GM03348 (cell line): Measurements from ENCODE around the gene ATP6V1G2.
A peak's percentile ranks its signal among the peaks of the same experiment; 100 is the strongest.
"Not testable (repeated sequence)": the region's sequence is repeated elsewhere in the genome, so short reads cannot be mapped to it uniquely, and the experiment has no call there.

Experiments used
- DNase-seq: peaks from one replicate; pipeline ENCODE4 v3.0.0; 2012; ENCODE audit warnings: low spot score

ATP6V1G2 gene

GRCh38 chr6:31575952-31576685, 29.7 kb upstream of the ATP6V1G2 start:
- DNase-seq = no peak

DNA sequence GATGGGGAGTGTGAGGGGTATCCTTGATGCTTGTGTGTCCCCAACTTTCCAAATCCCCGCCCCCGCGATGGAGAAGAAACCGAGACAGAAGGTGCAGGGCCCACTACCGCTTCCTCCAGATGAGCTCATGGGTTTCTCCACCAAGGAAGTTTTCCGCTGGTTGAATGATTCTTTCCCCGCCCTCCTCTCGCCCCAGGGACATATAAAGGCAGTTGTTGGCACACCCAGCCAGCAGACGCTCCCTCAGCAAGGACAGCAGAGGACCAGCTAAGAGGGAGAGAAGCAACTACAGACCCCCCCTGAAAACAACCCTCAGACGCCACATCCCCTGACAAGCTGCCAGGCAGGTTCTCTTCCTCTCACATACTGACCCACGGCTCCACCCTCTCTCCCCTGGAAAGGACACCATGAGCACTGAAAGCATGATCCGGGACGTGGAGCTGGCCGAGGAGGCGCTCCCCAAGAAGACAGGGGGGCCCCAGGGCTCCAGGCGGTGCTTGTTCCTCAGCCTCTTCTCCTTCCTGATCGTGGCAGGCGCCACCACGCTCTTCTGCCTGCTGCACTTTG, 29.0 kb upstream of the ATP6V1G2 start, which contains the start of gene TNF:
Gene TNF, plus strand, starts transcription at position 231 of the 567 bp plus-strand sequence. Its CDS starts 177 bp downstream, at position 408.
- DNase-seq = no peak

DNA sequence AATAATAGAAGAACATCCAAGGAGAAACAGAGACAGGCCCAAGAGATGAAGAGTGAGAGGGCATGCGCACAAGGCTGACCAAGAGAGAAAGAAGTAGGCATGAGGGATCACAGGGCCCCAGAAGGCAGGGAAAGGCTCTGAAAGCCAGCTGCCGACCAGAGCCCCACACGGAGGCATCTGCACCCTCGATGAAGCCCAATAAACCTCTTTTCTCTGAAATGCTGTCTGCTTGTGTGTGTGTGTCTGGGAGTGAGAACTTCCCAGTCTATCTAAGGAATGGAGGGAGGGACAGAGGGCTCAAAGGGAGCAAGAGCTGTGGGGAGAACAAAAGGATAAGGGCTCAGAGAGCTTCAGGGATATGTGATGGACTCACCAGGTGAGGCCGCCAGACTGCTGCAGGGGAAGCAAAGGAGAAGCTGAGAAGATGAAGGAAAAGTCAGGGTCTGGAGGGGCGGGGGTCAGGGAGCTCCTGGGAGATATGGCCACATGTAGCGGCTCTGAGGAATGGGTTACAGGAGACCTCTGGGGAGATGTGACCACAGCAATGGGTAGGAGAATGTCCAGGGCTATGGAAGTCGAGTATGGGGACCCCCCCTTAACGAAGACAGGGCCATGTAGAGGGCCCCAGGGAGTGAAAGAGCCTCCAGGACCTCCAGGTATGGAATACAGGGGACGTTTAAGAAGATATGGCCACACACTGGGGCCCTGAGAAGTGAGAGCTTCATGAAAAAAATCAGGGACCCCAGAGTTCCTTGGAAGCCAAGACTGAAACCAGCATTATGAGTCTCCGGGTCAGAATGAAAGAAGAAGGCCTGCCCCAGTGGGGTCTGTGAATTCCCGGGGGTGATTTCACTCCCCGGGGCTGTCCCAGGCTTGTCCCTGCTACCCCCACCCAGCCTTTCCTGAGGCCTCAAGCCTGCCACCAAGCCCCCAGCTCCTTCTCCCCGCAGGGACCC, 28.0 kb upstream of the ATP6V1G2 start:
- DNase-seq = no peak

DNA sequence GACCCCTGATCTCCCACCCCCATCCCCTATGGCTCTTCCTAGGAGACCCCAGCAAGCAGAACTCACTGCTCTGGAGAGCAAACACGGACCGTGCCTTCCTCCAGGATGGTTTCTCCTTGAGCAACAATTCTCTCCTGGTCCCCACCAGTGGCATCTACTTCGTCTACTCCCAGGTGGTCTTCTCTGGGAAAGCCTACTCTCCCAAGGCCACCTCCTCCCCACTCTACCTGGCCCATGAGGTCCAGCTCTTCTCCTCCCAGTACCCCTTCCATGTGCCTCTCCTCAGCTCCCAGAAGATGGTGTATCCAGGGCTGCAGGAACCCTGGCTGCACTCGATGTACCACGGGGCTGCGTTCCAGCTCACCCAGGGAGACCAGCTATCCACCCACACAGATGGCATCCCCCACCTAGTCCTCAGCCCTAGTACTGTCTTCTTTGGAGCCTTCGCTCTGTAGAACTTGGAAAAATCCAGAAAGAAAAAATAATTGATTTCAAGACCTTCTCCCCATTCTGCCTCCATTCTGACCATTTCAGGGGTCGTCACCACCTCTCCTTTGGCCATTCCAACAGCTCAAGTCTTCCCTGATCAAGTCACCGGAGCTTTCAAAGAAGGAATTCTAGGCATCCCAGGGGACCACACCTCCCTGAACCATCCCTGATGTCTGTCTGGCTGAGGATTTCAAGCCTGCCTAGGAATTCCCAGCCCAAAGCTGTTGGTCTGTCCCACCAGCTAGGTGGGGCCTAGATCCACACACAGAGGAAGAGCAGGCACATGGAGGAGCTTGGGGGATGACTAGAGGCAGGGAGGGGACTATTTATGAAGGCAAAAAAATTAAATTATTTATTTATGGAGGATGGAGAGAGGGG, 27.1 kb upstream of the ATP6V1G2 start:
- DNase-seq = no peak

DNA sequence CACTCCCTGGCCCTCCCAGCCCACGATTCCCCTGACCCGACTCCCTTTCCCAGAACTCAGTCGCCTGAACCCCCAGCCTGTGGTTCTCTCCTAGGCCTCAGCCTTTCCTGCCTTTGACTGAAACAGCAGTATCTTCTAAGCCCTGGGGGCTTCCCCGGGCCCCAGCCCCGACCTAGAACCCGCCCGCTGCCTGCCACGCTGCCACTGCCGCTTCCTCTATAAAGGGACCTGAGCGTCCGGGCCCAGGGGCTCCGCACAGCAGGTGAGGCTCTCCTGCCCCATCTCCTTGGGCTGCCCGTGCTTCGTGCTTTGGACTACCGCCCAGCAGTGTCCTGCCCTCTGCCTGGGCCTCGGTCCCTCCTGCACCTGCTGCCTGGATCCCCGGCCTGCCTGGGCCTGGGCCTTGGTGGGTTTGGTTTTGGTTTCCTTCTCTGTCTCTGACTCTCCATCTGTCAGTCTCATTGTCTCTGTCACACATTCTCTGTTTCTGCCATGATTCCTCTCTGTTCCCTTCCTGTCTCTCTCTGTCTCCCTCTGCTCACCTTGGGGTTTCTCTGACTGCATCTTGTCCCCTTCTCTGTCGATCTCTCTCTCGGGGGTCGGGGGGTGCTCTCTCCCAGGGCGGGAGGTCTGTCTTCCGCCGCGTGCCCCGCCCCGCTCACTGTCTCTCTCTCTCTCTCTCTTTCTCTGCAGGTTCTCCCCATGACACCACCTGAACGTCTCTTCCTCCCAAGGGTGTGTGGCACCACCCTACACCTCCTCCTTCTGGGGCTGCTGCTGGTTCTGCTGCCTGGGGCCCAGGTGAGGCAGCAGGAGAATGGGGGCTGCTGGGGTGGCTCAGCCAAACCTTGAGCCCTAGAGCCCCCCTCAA, 25.9 kb upstream of the ATP6V1G2 start, which contains the start of gene LTA:
Gene LTA, plus strand, starts transcription at position 249 of the 871 bp plus-strand sequence. Its CDS starts 454 bp downstream, at position 703.
- DNase-seq = no peak

GRCh38 chr6:31569861-31570536, 23.6 kb upstream of the ATP6V1G2 start:
- DNase-seq = no peak

GRCh38 chr6:31568537-31568961, 22.1 kb upstream of the ATP6V1G2 start:
- DNase-seq = no peak

DNA sequence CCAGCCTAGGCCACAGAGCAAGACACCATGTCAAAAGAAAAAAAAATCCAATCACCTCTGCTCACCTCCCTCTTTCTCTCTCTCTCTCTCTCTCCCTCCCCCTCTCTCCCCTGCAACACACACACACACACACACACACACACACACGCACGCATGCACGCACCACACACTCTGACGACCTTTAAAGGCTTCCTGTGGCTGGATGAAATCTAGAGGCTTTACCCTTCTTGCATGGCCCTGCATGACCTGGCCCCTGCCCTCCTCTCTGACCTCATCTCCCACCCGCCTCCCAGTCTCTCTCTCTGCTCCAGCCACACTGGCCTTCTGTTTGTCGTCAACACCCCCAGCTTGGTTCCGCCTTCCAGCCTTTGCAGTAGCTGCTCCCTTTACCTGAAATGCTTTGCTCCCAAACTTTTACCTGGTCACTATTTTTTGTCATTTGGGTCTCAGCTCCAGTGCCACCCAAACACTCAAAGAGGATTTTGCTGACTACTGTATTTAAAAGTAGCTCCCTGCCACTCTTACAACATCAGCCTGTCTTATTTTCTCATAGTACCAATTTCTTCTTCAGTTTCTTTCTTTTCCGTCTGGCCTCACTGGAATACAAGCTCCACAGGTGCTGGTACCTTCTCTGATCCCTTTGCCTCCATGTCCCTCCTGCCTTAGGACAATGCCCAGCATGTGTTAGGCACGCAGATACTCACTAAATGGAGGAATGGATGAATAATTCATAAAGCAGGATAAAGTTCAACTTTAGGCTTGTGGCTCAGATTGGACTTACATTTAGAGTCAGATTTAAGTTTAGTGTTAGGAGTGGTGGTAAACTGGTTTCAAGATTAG, 21.3 kb upstream of the ATP6V1G2 start:
- DNase-seq = no peak

GRCh38 chr6:31560697-31561058, 14.3 kb upstream of the ATP6V1G2 start:
- DNase-seq = no peak

GRCh38 chr6:31559958-31560696, 13.7 kb upstream of the ATP6V1G2 start:
- DNase-seq = peak; percentile 70

DNA sequence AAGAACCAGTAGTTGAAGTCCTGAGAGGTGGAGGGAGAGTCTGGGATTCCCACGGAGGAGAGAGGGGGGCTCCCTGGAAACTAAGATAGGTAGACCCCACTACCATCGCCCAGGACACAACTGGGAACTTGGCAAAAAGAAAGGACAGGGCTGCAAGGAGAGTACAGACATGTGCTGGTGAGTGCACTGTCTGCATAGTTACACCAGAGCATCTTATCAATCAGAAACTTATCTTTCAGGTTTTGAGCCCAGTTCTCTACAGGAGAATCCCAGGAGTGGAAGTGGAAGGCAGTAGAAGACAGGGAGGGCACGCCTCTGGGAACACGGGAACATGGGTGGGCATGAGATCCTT, 13.2 kb upstream of the ATP6V1G2 start:
- DNase-seq = no peak

GRCh38 chr6:31558631-31559500, 12.5 kb upstream of the ATP6V1G2 start:
- DNase-seq = peak; percentile 62

DNA sequence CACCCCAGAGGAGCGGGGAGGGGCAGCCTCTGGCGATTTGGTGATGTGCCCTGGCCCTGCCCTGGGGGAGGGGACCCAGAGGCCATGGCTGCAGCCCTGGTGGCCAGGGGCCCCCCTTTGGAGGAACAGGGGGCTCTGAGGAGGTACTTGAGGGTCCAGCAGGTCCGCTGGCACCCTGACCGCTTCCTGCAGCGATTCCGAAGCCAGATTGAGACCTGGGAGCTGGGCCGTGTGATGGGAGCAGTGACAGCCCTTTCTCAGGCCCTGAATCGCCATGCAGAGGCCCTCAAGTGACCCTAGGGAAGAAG, 11.9 kb upstream of the ATP6V1G2 start:
- no peak for DNase-seq

DNA sequence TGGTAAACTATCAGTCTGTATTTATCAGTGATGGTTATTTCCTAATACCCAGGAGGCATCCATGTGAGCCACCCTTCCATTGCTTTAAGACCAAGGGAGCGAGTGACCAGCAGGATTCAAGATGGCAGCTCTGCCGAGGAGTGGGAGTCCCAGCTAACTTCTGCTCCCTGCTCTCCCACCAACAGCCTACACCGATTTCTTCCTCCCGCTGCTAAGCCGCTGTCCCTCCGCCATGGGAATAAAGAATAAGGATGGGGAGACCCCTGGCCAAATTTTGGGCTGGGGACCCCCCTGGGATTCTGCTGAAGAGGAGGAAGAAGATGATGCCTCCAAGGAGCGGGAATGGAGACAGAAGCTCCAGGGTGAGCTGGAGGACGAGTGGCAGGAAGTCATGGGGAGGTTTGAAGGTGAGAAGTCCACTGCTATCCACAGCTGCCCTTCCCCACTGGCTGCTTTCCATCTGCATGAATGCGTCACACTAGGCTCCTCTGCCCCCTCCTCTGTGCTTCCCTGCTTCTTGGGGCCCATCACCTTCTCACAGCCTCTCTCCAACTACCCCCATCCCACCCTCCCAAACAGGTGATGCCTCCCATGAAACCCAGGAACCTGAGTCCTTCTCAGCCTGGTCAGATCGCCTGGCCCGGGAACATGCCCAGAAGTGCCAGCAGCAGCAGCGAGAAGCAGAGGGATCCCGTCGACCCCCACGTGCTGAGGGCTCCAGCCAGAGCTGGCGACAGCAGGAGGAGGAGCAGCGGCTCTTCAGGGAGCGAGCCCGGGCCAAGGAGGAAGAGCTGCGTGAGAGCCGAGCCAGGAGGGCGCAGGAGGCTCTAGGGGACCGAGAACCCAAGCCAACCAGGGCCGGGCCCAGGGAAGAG, 11.3 kb upstream of the ATP6V1G2 start:
- DNase-seq = no peak

DNA sequence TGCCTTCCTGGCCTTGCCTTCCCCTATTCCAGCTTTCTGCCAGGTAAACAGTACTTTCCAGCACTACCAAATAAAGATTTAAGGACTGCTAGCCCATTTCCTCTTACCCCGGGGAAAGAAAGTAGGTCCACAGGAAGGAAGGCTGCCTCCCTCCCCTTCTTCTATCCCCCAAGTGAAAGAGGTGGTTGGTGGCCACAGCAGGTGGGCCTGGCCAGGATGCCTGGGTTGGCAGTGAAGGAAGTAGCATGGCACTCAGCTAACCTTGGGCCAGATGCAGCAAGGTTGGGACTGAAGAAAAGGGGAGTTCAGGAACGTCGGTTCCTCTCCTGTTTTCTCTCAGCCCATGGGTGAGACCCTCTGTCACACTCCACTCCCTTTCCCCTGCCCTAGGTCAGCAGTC, 9.9 kb upstream of the ATP6V1G2 start:
- DNase-seq = no peak

DNA sequence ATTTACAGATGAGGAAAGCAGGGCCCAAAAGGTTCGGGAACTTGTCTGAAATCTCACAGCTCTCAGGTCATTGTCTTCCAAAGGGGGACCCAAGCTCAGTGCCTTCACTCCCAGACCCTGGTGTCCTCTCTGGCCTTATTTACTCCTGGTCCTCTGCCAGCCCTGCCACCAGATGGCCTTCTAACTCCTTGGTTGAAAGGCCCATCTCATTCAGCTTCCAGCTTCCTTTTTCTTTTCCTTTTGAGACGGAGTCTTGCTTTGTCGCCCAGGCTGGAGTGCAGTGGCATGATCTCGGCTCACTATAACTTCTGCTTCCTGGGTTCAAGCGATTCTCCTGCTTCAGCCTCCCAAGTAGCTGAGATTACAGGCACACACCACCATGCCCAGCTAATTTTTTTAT, 5.0 kb upstream of the ATP6V1G2 start:
- not testable (repeated sequence) for DNase-seq

DNA sequence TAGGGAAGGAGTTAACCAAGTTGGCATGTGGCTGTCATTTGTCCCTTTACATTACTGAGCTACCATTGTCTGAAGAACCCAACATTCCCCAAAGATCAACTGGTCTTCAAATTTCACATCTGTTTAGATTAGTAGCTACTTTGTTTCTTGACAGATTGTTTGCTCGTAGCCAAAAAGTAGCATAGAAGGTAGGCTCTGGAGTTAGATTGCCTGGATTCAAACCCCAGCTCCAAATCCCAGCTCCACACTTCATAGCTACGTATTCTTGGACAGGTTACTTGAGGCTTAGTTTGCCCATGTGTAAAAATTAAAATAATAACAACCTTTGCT, 2.1 kb upstream of the ATP6V1G2 start:
- DNase-seq = no peak
